IMR-90 (cell line): Measurements from ENCODE around the gene CERS1. TPM values are rescaled to one million over a fixed set of nuclear protein-coding genes. Genes with fewer than 3 reads are reported as not detected.

Experiments
- ATAC-seq: fragments of 200-7000 bp; cut with Tn5 transposase; 2 replicates; pipeline ENCODE4 v1.9.1; 2020; ENCODE audit warnings: low read depth, mild to moderate bottlenecking, moderate library complexity
- BruUV-seq: library from RNA; stranded (reverse); fragments of 400-500 nt; replicated peaks from 2 replicates; lab custom pipeline; 2021; lab: Mats Ljungman, UMichigan
- CTCF ChIA-PET: fragments of 300-600 bp; formaldehyde crosslinking; extraction: SDS; loops from one replicate; lab custom pipeline; 2021; ENCODE audit warnings: antibody characterized with exemption; lab: Yijun Ruan, JAX
- POLR2A ChIA-PET: fragments of 300-600 bp; sonication (Branson Sonifier 250); formaldehyde crosslinking; loops from one replicate; lab custom pipeline; 2022; ENCODE audit warnings: antibody characterized with exemption; ENCODE audit not compliant: unreplicated experiment; lab: Charles Lee
- DNase-seq: peaks from one replicate; pipeline ENCODE4 v3.0.0; 2013
- H2AFZ ChIP-seq: replicated peaks from 2 replicates; pipeline ENCODE3; 2013; ENCODE audit warnings: low read length, mild to moderate bottlenecking; ENCODE audit not compliant: poor library complexity
- H2AK5ac ChIP-seq: 2 replicates; pipeline ENCODE4 v1.6.1; 2013; ENCODE audit warnings: low read depth, low read length, inconsistent platforms
- H2AK9ac ChIP-seq: replicated peaks from 2 replicates; pipeline ENCODE3; 2013; ENCODE audit warnings: mild to moderate bottlenecking, low read depth, low read length, moderate library complexity; ENCODE audit not compliant: poor library complexity
- H2BK120ac ChIP-seq: 2 replicates; pipeline ENCODE4 v1.6.1; 2013; ENCODE audit warnings: low read depth, low read length, inconsistent platforms
- H2BK15ac ChIP-seq: 3 replicates; pipeline ENCODE4 v1.6.1; 2013; ENCODE audit warnings: low read depth, low read length, inconsistent platforms
- H2BK20ac ChIP-seq: 2 replicates; pipeline ENCODE4 v1.6.1; 2013; ENCODE audit warnings: low read depth, mild to moderate bottlenecking, inconsistent platforms, low read length, moderate library complexity
- H2BK5ac ChIP-seq: 2 replicates; pipeline ENCODE4 v1.6.1; 2013; ENCODE audit warnings: mild to moderate bottlenecking, low read depth, low read length, inconsistent platforms; ENCODE audit not compliant: poor library complexity, severe bottlenecking
- H3K14ac ChIP-seq: replicated peaks from 2 replicates; pipeline ENCODE4 v1.6.1; 2013; ENCODE audit warnings: low read depth, low read length, inconsistent platforms
- H3K18ac ChIP-seq: 2 replicates; pipeline ENCODE4 v1.6.1; 2013; ENCODE audit warnings: low read depth, low read length, control low read depth
- H3K23ac ChIP-seq: 2 replicates; pipeline ENCODE4 v1.6.1; 2013; ENCODE audit warnings: low read depth, low read length, inconsistent platforms
- H3K27ac ChIP-seq: 2 replicates; pipeline ENCODE4 v1.5.1; 2013; ENCODE audit warnings: mild to moderate bottlenecking, control low read depth, low read length; ENCODE audit not compliant: insufficient read depth
- H3K27me3 ChIP-seq: 2 replicates; pipeline ENCODE4 v1.6.1; 2013; ENCODE audit warnings: low read length; ENCODE audit not compliant: control insufficient read depth, insufficient read depth
- H3K36me3 ChIP-seq: 2 replicates; pipeline ENCODE4 v1.6.1; 2013; ENCODE audit warnings: low read length, mixed read lengths; ENCODE audit not compliant: control insufficient read depth, insufficient read depth
- H3K4ac ChIP-seq: 2 replicates; pipeline ENCODE4 v1.6.1; 2013; ENCODE audit warnings: low read depth, low read length, inconsistent platforms
- H3K4me1 ChIP-seq: 2 replicates; pipeline ENCODE4 v1.6.1; 2013; ENCODE audit warnings: low read length, mixed read lengths; ENCODE audit not compliant: control insufficient read depth, insufficient read depth
- H3K4me2 ChIP-seq: 2 replicates; pipeline ENCODE4 v1.6.1; 2013; ENCODE audit warnings: low read depth, mild to moderate bottlenecking, control low read depth, low read length, moderate library complexity
- H3K4me3 ChIP-seq: 2 replicates; pipeline ENCODE4 v1.5.1; 2013; ENCODE audit warnings: low read depth, mild to moderate bottlenecking, control low read depth, low read length, moderate library complexity; ENCODE audit not compliant: insufficient read depth
- H3K56ac ChIP-seq: 2 replicates; pipeline ENCODE4 v1.6.1; 2013; ENCODE audit warnings: low read length, inconsistent platforms; ENCODE audit not compliant: insufficient read depth; ENCODE audit errors: extremely low read depth
- H3K79me1 ChIP-seq, 2 experiments: 2 replicates each; pipeline ENCODE4 v1.6.1; 2013; ENCODE audit warnings: low read length in 2 of 2, inconsistent platforms in 1 of 2, low read depth in 1 of 2
- H3K9ac ChIP-seq: 2 replicates; pipeline ENCODE4 v1.6.1; 2013; ENCODE audit warnings: low read depth, low read length, control low read depth
- H3K9me1 ChIP-seq: 2 replicates; pipeline ENCODE4 v1.6.1; 2013; ENCODE audit warnings: low read length, inconsistent platforms; ENCODE audit not compliant: insufficient read depth
- H3K9me3 ChIP-seq: 2 replicates; pipeline ENCODE4 v1.6.1; 2013; ENCODE audit warnings: low read length; ENCODE audit not compliant: control insufficient read depth, insufficient read depth
- H4K20me1 ChIP-seq: 2 replicates; pipeline ENCODE4 v1.6.1; 2013; ENCODE audit warnings: low read length, inconsistent platforms; ENCODE audit not compliant: insufficient read depth
- H4K5ac ChIP-seq: 2 replicates; pipeline ENCODE4 v1.6.1; 2013; ENCODE audit warnings: mild to moderate bottlenecking, low read depth, low read length, control low read depth
- H4K8ac ChIP-seq, 2 experiments: 2 replicates each; pipeline ENCODE4 v1.6.1; 2013; ENCODE audit warnings: low read depth in 2 of 2, low read length in 2 of 2, control low read depth in 1 of 2, inconsistent platforms in 1 of 2
- H4K91ac ChIP-seq: 2 replicates; pipeline ENCODE4 v1.6.1; 2013; ENCODE audit warnings: low read depth, low read length, inconsistent platforms; ENCODE audit not compliant: insufficient read depth
- BHLHE40 ChIP-seq: fragments of 150-350 bp; IDR thresholded peaks from 2 replicates; pipeline ENCODE4 v1.6.1; 2016; ENCODE audit warnings: mild to moderate bottlenecking, low read depth, low read length
- FOS ChIP-seq: fragments of 150-350 bp; IDR thresholded peaks from 2 replicates; pipeline ENCODE4 v1.6.1; 2016; ENCODE audit warnings: low read depth, low read length
- MAFK ChIP-seq: IDR thresholded peaks from 2 replicates; pipeline ENCODE4 v1.6.1; 2012; ENCODE audit warnings: low read depth, low read length, improper control_type of control experiment
- NFE2L2 ChIP-seq: fragments of 150-350 bp; IDR thresholded peaks from 2 replicates; pipeline ENCODE4 v1.6.1; 2016; ENCODE audit warnings: low read depth, mild to moderate bottlenecking, low read length
- POLR2A ChIP-seq: IDR thresholded peaks from 2 replicates; pipeline ENCODE4 v1.6.1; 2012; ENCODE audit warnings: mild to moderate bottlenecking, low read depth, low read length
- WGBS, 2 experiments: methylation state at CpG; one replicate each; pipeline versions ENCODE4 v1.1.5 to v1.1.7; 2013; ENCODE audit warnings: missing lambda C conversion rate in 2 of 2; ENCODE audit not compliant: insufficient read length in 1 of 2; ENCODE audit errors: extremely low coverage in 2 of 2; 5-methylcytosine and 5-hydroxymethylcytosine counted together
- dilution Hi-C: fragments of 300-500 bp; cut with HindIII; formaldehyde crosslinking; loops from one replicate; pipeline ENCODE4 v1.14.3; 2018; ENCODE audit warnings: low sequenced_read_pairs; ENCODE audit not compliant: unreplicated experiment
- in situ Hi-C: fragments of 300-500 bp; cut with MboI; formaldehyde crosslinking; loops from 3 replicates; pipeline ENCODE4 v1.14.3; 2019; ENCODE audit warnings: low sequenced_read_pairs, inconsistent platforms, mixed read lengths
- intact Hi-C: fragments of 100-400 bp; cut with micrococcal nuclease; formaldehyde crosslinking; loops from 2 replicates; pipeline ENCODE4 v1.10.0; 2022
- polyA plus RNA-seq, 3 experiments: library from polyadenylated mRNA; depleted of rRNA; stranded (reverse); fragments of >200 nt; gene quantifications; 2 replicates each; pipeline ENCODE4 v1.2.3, GENCODE V29; 2012; ENCODE audit warnings: low replicate concordance in 1 of 3
- total RNA-seq: library from RNA; depleted of rRNA; stranded (reverse); fragments of >200 nt; gene quantifications from 2 replicates; pipeline ENCODE4 v1.2.3, GENCODE V29; 2012
- TF ChIP-seq, protein P1 (sequence below): fragments of 150-350 bp; IDR thresholded peaks from 2 replicates; pipeline ENCODE4 v1.6.1; 2016; ENCODE audit warnings: low read depth, mild to moderate bottlenecking, low read length, moderate library complexity, borderline replicate concordance
- TF ChIP-seq, protein P2 (sequence below): conservative IDR thresholded peaks from 2 replicates; pipeline ENCODE4 v1.5.1; 2012; ENCODE audit warnings: mild to moderate bottlenecking, low read depth, low read length, improper control_type of control experiment

The CERS1 gene
- total and polyA plus RNA-seq, 2 of the 4 experiments (the other 2 are of a cell fraction): 0.90 to 4.3 TPM

DNA sequence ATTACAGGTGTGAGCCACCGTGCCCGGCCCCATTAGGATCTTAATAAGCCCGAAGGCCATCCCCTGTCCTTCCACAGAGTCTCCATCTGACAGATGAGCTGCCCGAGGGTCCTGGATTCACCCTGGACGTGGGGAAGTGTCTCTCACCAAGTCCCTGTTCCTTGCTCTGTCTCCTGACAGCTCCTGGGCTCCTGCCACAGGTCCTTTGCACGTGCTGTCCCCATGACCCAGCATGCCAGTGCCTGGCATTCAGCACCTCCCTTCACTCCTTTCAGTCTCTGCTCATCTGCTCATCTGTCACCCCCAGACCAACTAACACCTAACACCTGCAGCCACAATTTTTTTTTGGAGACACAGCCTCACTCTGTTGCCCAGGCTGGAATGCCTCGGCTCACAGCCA, 14.5 kb downstream of the CERS1 start:
- H3K4me3 ChIP-seq: no peak overlapping the region
- no peaks in the 10 kb centered on the region for H4K20me1 ChIP-seq
- BruUV-seq: no TSS peak
- TF ChIP-seq FOS (no peak), MAFK (no peak), NFE2L2 (no peak), POLR2A (no peak), BHLHE40 (no peak)
- TF ChIP-seq, protein P1, sequence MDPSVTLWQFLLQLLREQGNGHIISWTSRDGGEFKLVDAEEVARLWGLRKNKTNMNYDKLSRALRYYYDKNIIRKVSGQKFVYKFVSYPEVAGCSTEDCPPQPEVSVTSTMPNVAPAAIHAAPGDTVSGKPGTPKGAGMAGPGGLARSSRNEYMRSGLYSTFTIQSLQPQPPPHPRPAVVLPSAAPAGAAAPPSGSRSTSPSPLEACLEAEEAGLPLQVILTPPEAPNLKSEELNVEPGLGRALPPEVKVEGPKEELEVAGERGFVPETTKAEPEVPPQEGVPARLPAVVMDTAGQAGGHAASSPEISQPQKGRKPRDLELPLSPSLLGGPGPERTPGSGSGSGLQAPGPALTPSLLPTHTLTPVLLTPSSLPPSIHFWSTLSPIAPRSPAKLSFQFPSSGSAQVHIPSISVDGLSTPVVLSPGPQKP: no peak
- TF ChIP-seq, protein P2, sequence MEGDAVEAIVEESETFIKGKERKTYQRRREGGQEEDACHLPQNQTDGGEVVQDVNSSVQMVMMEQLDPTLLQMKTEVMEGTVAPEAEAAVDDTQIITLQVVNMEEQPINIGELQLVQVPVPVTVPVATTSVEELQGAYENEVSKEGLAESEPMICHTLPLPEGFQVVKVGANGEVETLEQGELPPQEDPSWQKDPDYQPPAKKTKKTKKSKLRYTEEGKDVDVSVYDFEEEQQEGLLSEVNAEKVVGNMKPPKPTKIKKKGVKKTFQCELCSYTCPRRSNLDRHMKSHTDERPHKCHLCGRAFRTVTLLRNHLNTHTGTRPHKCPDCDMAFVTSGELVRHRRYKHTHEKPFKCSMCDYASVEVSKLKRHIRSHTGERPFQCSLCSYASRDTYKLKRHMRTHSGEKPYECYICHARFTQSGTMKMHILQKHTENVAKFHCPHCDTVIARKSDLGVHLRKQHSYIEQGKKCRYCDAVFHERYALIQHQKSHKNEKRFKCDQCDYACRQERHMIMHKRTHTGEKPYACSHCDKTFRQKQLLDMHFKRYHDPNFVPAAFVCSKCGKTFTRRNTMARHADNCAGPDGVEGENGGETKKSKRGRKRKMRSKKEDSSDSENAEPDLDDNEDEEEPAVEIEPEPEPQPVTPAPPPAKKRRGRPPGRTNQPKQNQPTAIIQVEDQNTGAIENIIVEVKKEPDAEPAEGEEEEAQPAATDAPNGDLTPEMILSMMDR: no peak
- no peak overlapping the region for H4K8ac ChIP-seq
- H3K18ac ChIP-seq: no peak overlapping the region
- POLR2A ChIA-PET: no interaction called here
- H3K56ac ChIP-seq: no peak overlapping the region
- H3K4ac ChIP-seq: no peak overlapping the region
- intact Hi-C loops (no loop called here), dilution Hi-C loops (no loop called here), in situ Hi-C loops (no loop called here)
- peaks cover 3% of the 10 kb centered on the region; the same call in 1 of the 2 replicates for H3K36me3 ChIP-seq
- H3K9me3 ChIP-seq: peaks cover 6% of the 10 kb centered on the region; the same call in 1 of the 2 replicates
- no peak overlapping the region for H3K4me2 ChIP-seq
- CTCF ChIA-PET: no interaction called here
- no peaks in the 10 kb centered on the region for H3K27me3 ChIP-seq
- no peak overlapping the region for H4K91ac ChIP-seq
- H2AK5ac ChIP-seq: no peak overlapping the region
- no peak overlapping the region for H3K23ac ChIP-seq
- no peaks in the 10 kb centered on the region; the same call in 1 of the 2 replicates for H3K9me1 ChIP-seq
- H2AK9ac ChIP-seq: no peak overlapping the region
- no peak overlapping the region for H3K27ac ChIP-seq
- DNase-seq (no peak), ATAC-seq (no peak)
- no peaks in the 10 kb centered on the region for H3K4me1 ChIP-seq
- H2BK20ac ChIP-seq: no peak overlapping the region
- H3K14ac ChIP-seq: no peak overlapping the region
- no peak overlapping the region for H2BK120ac ChIP-seq
- H4K5ac ChIP-seq: no peak overlapping the region
- H2BK15ac ChIP-seq: no peak overlapping the region
- H3K9ac ChIP-seq: no peak overlapping the region
- H3K79me1 ChIP-seq: no peaks in the 10 kb centered on the region
- 87% methylated on average over 5 of the region's 7 CpGs; no CpG with 5 or more reads in 1 of the 2 experiments for WGBS, 2 experiments
- no peak overlapping the region for H2BK5ac ChIP-seq
- H2AFZ ChIP-seq: no peak overlapping the region
